K562 (cell line): ENCODE measurements around the gene TEX48. TPM values are rescaled to one million over a fixed set of nuclear protein-coding genes. Genes with fewer than 3 reads are reported as not detected.

ENCODE experiments used
- ATAC-seq: fragments of 200-7000 bp; cut with Tn5 transposase; 3 replicates; pipeline ENCODE4 v1.9.1; 2020; ENCODE audit warnings: moderate library complexity
- BruUV-seq: library from RNA; stranded (reverse); fragments of 400-500 nt; replicated peaks from 2 replicates; lab custom pipeline; 2021; lab: Mats Ljungman, UMichigan
- CTCF ChIA-PET: fragments of 300-600 bp; formaldehyde crosslinking; extraction: SDS; loops from one replicate; lab custom pipeline; 2021; ENCODE audit warnings: low intra/inter-chr PET ratio; lab: Yijun Ruan, JAX
- POLR2A ChIA-PET: fragments of 300-600, 350-650 bp; sonication (Branson Sonifier 250); formaldehyde crosslinking; extraction: SDS; loops from one replicate; lab custom pipeline; 2021; ENCODE audit warnings: antibody characterized with exemption, inconsistent platforms; lab: Yijun Ruan, JAX
- DNase-seq, 4 experiments: peaks; one replicate each; pipeline versions ENCODE4 v3.0.0 to v3.0.0-alpha.2; 2011 to 2018; ENCODE audit warnings: low spot score in 3 of 4, mixed read lengths in 3 of 4; ENCODE audit errors: extremely low read depth in 1 of 4
- FAIRE-seq: peaks from 2 replicates; lab custom pipeline; 2011; peaks lifted over from hg19 to GRCh38; lab: Jason Lieb, UNC
- H2AFZ ChIP-seq: 2 replicates; pipeline ENCODE4 v1.6.0; 2011; ENCODE audit warnings: low read depth, low read length, control low read depth, inconsistent platforms
- H3K27ac ChIP-seq: fragments of 200-600 bp; 3 replicates; pipeline ENCODE4 v1.8.0; 2011; ENCODE audit warnings: low read depth, mild to moderate bottlenecking, control low read depth, inconsistent platforms, low read length, moderate library complexity, mixed read lengths; ENCODE audit errors: extremely low read depth
- H3K27me3 ChIP-seq, 2 experiments: fragments of 300-600 bp in 1 of 2; 2 replicates in 1 of 2; 3 replicates in 1 of 2; pipeline versions ENCODE4 v1.6.0 to v1.8.0; 2011; ENCODE audit warnings: inconsistent platforms in 2 of 2, low read length in 2 of 2, mild to moderate bottlenecking in 1 of 2, mixed read lengths in 1 of 2, moderate library complexity in 1 of 2; ENCODE audit not compliant: control insufficient read depth in 2 of 2, insufficient read depth in 2 of 2
- H3K36me3 ChIP-seq: fragments of 300-600 bp; 3 replicates; pipeline ENCODE4 v1.8.0; 2011; ENCODE audit warnings: mild to moderate bottlenecking, low read length, inconsistent platforms; ENCODE audit not compliant: control insufficient read depth, insufficient read depth
- H3K4me1 ChIP-seq, 2 experiments: fragments of 200-600 bp in 1 of 2; replicated peaks in 1 of 2; 2 replicates in 1 of 2; 3 replicates in 1 of 2; pipeline versions ENCODE4 v1.5.1 to v1.8.0; 2011; ENCODE audit warnings: inconsistent platforms in 2 of 2, low read length in 2 of 2, mild to moderate bottlenecking in 1 of 2, mixed read lengths in 1 of 2, moderate library complexity in 1 of 2; ENCODE audit not compliant: control insufficient read depth in 2 of 2, insufficient read depth in 2 of 2
- H3K4me2 ChIP-seq: 2 replicates; pipeline ENCODE4 v1.6.1; 2011; ENCODE audit warnings: low read length, control low read depth, inconsistent platforms, mixed read lengths; ENCODE audit not compliant: insufficient read depth
- H3K4me3 ChIP-seq: fragments of 200-600 bp; sonication (generic), shearing (Covaris generic); 2 replicates; pipeline ENCODE4 v1.5.1; 2016; ENCODE audit warnings: control low read depth, inconsistent platforms
- H3K79me2 ChIP-seq: fragments of 200-600 bp; 3 replicates; pipeline ENCODE4 v1.8.0; 2011; ENCODE audit warnings: low read length, inconsistent platforms; ENCODE audit not compliant: control insufficient read depth, insufficient read depth
- H3K9ac ChIP-seq, 2 experiments: 2 replicates each; pipeline versions ENCODE4 v1.6.0 to v1.6.1; 2011; ENCODE audit warnings: low read depth in 2 of 2, low read length in 2 of 2, control low read depth in 1 of 2, inconsistent platforms in 1 of 2, mild to moderate bottlenecking in 1 of 2, mixed read lengths in 1 of 2; ENCODE audit not compliant: insufficient read depth in 1 of 2
- H3K9me1 ChIP-seq: one replicate; pipeline ENCODE4 v1.6.0; 2011; ENCODE audit warnings: inconsistent platforms, mild to moderate bottlenecking, low read length, moderate library complexity; ENCODE audit not compliant: control insufficient read depth, insufficient read depth
- H3K9me3 ChIP-seq: replicated peaks from 2 replicates; pipeline ENCODE4 v1.5.1; 2011; ENCODE audit warnings: low read depth, low read length, inconsistent platforms; ENCODE audit not compliant: control insufficient read depth, insufficient read depth
- H4K20me1 ChIP-seq: replicated peaks from 2 replicates; pipeline ENCODE4 v1.6.1; 2011; ENCODE audit warnings: low read length, inconsistent platforms, mixed read lengths; ENCODE audit not compliant: control insufficient read depth, insufficient read depth
- MTA1 ChIP-seq: fragments of 450-650 bp; IDR thresholded peaks from 2 replicates; pipeline ENCODE4 v1.6.1; 2017; ENCODE audit warnings: borderline replicate concordance
- OTX1 ChIP-seq: fragments of 450-650 bp; formaldehyde crosslinking; IDR thresholded peaks from 2 replicates; pipeline ENCODE4 v1.4.0; 2022; ENCODE audit warnings: mild to moderate bottlenecking
- SMARCA4 ChIP-seq: fragments of 450-650 bp; IDR thresholded peaks from 2 replicates; pipeline ENCODE4 v1.6.1; 2016
- ZNF274 ChIP-seq: IDR thresholded peaks from 2 replicates; pipeline ENCODE4 v1.6.1; 2011; ENCODE audit warnings: low read depth, mild to moderate bottlenecking, low read length, moderate library complexity, borderline replicate concordance
- ZNF324 ChIP-seq: fragments of 250-450 bp; sonication (Bioruptor Pico); IDR thresholded peaks from 2 replicates; pipeline ENCODE4 v1.4.0; 2020; ENCODE audit warnings: mild to moderate bottlenecking
- WGBS: fragments of 100-300 bp; shearing (Covaris generic); methylation state at CpG from one replicate; pipeline ENCODE4 v1.1.6; 2016; ENCODE audit warnings: low coverage, mixed read lengths; ENCODE audit not compliant: insufficient coverage; ENCODE audit errors: missing lambda C conversion rate; 5-methylcytosine and 5-hydroxymethylcytosine counted together
- in situ Hi-C: fragments of 300-500 bp; cut with MboI; formaldehyde crosslinking; loops from 4 replicates; pipeline ENCODE4 v1.15.0; 2018; ENCODE audit warnings: inconsistent platforms, mixed read lengths
- intact Hi-C: fragments of 100-400 bp; cut with micrococcal nuclease; formaldehyde crosslinking; loops from 2 replicates; pipeline ENCODE4 v1.14.2; 2022
- polyA plus RNA-seq, 8 experiments: library from polyadenylated mRNA; depleted of rRNA in 4 of 8; stranded (reverse) in 5 of 8; unstranded in 3 of 8; fragments of >200 nt; fragmentation: Nextera tagmentation in 2 of 8; fragmentation: Illumina TruSeq in 1 of 8; extraction: Ambion mirVana in 2 of 8; extraction: Trizol in 1 of 8; gene quantifications; 2 replicates each; pipeline versions ENCODE4 v1.2.1 to v1.2.3, GENCODE V29; 2011 to 2014; ENCODE audit warnings: inconsistent platforms in 1 of 8, missing spikeins in 1 of 8
- total RNA-seq, 7 experiments: library from RNA; depleted of rRNA in 6 of 7; stranded (reverse); fragments of >200 nt in 6 of 7; fragmentation: Illumina TruSeq in 2 of 7; extraction: Trizol in 2 of 7; gene quantifications; 2 replicates each; pipeline versions ENCODE4 v1.2.1 to v1.2.3, GENCODE V29; 2011 to 2021; ENCODE audit warnings: low replicate concordance in 1 of 7
- TF ChIP-seq, protein P1 (sequence below): fragments of 250-450 bp; sonication (Bioruptor Pico); IDR thresholded peaks from 2 replicates; pipeline ENCODE4 v1.4.0; 2020
- TF ChIP-seq, protein P2 (sequence below): fragments of 450-650 bp; formaldehyde crosslinking; IDR thresholded peaks from 2 replicates; pipeline ENCODE4 v1.4.0; 2022; ENCODE audit warnings: missing genetic modification characterization
- TF ChIP-seq, protein P3 (sequence below): sonication (generic); formaldehyde crosslinking; IDR thresholded peaks from 2 replicates; pipeline ENCODE4 v1.8.0; 2022; ENCODE audit warnings: mild to moderate bottlenecking, missing genetic modification reagents
- TF ChIP-seq, protein P4 (sequence below): sonication (generic); formaldehyde crosslinking; IDR thresholded peaks from 2 replicates; pipeline ENCODE4 v1.8.0; 2023; ENCODE audit warnings: missing genetic modification reagents, mild to moderate bottlenecking, borderline replicate concordance

Gene TEX48
- total and polyA plus RNA-seq, 9 of the 15 experiments (the other 6 are each of a cell fraction or from before 2014, with no cell fraction given) = not detected

DNA sequence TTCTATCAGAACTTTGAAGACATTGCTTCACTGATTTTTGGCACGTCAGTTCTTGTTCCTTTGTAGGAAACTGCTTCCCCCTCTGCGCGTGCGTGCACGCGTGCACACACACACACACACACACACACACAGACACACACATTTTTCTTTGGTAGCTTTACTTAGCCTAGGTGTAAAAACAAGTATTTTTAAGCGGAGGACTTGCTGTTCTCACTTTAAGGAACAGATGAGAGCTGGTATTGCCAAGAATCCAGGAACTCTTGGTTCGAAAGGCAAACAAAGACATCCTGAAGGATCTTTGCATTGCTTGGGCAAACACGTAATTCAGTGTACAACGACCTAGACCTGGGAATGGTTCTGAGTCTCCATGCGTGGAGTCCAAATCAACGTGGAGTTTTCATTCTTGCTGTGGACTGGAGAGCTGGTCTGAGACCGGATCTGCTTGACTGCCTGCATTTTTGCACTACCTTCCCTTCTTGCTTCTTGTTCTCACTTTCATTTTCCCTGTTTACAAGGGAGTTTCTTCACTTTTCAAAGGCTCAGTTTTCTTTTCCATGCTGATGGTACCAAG is 62.7 kb downstream of the TEX48 start (continued):
- TF ChIP-seq, protein P1, sequence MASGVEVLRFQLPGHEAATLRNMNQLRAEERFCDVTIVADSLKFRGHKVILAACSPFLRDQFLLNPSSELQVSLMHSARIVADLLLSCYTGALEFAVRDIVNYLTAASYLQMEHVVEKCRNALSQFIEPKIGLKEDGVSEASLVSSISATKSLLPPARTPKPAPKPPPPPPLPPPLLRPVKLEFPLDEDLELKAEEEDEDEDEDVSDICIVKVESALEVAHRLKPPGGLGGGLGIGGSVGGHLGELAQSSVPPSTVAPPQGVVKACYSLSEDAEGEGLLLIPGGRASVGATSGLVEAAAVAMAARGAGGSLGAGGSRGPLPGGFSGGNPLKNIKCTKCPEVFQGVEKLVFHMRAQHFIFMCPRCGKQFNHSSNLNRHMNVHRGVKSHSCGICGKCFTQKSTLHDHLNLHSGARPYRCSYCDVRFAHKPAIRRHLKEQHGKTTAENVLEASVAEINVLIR (CRISPR knock-in tag) = no peak
- TF ChIP-seq ZNF324 (no peak), MTA1 (no peak), SMARCA4 (no peak)
- TF ChIP-seq, protein P2, sequence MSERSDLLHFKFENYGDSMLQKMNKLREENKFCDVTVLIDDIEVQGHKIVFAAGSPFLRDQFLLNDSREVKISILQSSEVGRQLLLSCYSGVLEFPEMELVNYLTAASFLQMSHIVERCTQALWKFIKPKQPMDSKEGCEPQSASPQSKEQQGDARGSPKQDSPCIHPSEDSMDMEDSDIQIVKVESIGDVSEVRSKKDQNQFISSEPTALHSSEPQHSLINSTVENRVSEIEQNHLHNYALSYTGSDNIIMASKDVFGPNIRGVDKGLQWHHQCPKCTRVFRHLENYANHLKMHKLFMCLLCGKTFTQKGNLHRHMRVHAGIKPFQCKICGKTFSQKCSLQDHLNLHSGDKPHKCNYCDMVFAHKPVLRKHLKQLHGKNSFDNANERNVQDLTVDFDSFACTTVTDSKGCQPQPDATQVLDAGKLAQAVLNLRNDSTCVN (CRISPR knock-in tag) = no peak

DNA sequence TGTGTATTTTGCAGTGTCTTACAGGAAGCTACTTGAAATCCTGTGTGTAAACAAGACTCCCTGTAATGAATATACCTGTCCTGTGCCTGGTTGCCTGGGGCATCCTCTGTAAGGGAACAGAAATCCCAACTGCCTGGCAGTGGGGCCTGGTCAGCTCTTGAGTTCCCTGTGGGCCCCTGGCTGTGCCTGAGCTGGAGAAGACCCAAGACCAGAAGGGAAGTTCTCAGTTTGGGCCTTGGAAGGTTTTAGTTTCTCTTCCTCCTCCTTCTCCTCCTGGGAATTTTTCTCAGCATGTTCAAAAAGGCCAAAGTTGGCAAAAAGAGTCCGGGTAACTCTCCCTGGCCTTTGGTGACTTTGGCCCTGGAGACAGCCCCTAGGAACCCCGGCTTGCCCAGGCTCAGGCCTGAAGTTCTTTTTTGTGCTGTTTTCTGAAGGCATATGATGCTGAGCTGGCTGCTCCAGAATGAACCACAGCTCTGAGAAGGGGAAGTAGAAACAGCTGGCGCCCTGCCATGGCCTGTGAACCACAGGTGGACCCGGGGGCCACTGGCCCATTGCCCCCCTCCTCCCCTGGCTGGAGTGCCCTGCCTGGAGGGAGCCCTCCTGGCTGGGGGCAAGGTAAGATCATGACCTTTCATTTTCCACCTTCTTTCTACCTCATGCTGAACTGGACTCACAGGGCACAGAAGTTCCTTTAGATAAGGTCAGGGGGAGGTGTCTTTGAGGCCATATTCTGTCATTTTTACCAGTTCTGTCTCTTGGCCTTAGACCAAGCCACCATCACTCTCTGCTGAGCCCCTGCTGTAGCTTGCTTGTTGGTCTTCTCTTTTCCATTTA is 65.1 kb downstream of the TEX48 start:
- DNase-seq (peak; percentile 48 to 76 (median 64)), FAIRE-seq (peak; percentile 76), ATAC-seq (peak; percentile 83)
- Histone ChIP-seq H3K4me1 (peaks cover 13 to 16% of the 10 kb centered on the region in 2 experiments), H2AFZ (peak overlapping the region; percentile 15; the same call in 1 of the 2 replicates), H3K27me3 (no peaks in the 10 kb centered on the region), H3K4me3 (no peak overlapping the region), H3K79me2 (peaks cover 33% of the 10 kb centered on the region), H3K4me2 (peak overlapping the region; percentile 57), H3K36me3 (peaks cover 21% of the 10 kb centered on the region; the same call in 2 of the 3 replicates), H4K20me1 (no peaks in the 10 kb centered on the region), H3K9ac (peak overlapping the region in 1 of 2 experiments; percentile 18; a peak in 2 of 4 replicates), H3K9me1 (no peaks in the 10 kb centered on the region), H3K9me3 (peaks cover 7% of the 10 kb centered on the region), H3K27ac (peak overlapping the region; percentile 69; the same call in 2 of the 3 replicates)
- ChIA-PET CTCF (no interaction called here), POLR2A (interaction anchor here (1.2 kb wide), 1 partner anchor 10 kb away, joined by 6 read pairs; no protein-coding TSS in a partner anchor)
- in situ Hi-C loops = no loop called here
- no TSS peak for BruUV-seq
- WGBS = 17% methylated on average over 3 of the region's 4 CpGs
- intact Hi-C loops = no loop called here
- TF ChIP-seq ZNF274 (no peak), OTX1 (CRISPR knock-in tag) (no peak)
- TF ChIP-seq, protein P3, sequence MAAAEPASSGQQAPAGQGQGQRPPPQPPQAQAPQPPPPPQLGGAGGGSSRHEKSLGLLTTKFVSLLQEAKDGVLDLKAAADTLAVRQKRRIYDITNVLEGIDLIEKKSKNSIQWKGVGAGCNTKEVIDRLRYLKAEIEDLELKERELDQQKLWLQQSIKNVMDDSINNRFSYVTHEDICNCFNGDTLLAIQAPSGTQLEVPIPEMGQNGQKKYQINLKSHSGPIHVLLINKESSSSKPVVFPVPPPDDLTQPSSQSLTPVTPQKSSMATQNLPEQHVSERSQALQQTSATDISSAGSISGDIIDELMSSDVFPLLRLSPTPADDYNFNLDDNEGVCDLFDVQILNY (CRISPR knock-in tag) = no peak
- TF ChIP-seq, protein P4, sequence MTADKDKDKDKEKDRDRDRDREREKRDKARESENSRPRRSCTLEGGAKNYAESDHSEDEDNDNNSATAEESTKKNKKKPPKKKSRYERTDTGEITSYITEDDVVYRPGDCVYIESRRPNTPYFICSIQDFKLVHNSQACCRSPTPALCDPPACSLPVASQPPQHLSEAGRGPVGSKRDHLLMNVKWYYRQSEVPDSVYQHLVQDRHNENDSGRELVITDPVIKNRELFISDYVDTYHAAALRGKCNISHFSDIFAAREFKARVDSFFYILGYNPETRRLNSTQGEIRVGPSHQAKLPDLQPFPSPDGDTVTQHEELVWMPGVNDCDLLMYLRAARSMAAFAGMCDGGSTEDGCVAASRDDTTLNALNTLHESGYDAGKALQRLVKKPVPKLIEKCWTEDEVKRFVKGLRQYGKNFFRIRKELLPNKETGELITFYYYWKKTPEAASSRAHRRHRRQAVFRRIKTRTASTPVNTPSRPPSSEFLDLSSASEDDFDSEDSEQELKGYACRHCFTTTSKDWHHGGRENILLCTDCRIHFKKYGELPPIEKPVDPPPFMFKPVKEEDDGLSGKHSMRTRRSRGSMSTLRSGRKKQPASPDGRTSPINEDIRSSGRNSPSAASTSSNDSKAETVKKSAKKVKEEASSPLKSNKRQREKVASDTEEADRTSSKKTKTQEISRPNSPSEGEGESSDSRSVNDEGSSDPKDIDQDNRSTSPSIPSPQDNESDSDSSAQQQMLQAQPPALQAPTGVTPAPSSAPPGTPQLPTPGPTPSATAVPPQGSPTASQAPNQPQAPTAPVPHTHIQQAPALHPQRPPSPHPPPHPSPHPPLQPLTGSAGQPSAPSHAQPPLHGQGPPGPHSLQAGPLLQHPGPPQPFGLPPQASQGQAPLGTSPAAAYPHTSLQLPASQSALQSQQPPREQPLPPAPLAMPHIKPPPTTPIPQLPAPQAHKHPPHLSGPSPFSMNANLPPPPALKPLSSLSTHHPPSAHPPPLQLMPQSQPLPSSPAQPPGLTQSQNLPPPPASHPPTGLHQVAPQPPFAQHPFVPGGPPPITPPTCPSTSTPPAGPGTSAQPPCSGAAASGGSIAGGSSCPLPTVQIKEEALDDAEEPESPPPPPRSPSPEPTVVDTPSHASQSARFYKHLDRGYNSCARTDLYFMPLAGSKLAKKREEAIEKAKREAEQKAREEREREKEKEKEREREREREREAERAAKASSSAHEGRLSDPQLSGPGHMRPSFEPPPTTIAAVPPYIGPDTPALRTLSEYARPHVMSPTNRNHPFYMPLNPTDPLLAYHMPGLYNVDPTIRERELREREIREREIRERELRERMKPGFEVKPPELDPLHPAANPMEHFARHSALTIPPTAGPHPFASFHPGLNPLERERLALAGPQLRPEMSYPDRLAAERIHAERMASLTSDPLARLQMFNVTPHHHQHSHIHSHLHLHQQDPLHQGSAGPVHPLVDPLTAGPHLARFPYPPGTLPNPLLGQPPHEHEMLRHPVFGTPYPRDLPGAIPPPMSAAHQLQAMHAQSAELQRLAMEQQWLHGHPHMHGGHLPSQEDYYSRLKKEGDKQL = no peak
